Peyer's patch (tissue), 4 donors: ENCODE data around the gene SDR42E1.

ENCODE experiments used
- CTCF ChIP-seq, 6 experiments: fragments of 450-650 bp in 4 of 6; fragments of 200-600 bp in 2 of 6; sonication (generic) in 1 of 6; IDR thresholded peaks; one replicate each; pipeline ENCODE4 v1.5.1; 2017 to 2019; ENCODE audit warnings: antibody characterized with exemption in 6 of 6, mild to moderate bottlenecking in 3 of 6, moderate library complexity in 1 of 6
- POLR2A ChIP-seq, 2 donors: fragments of 450-650 bp; IDR thresholded peaks; one replicate each; pipeline ENCODE4 v1.5.1; 2017; ENCODE audit warnings: antibody characterized with exemption in 2 of 2, mild to moderate bottlenecking in 2 of 2, moderate library complexity in 2 of 2

- TF ChIP-seq POLR2A (IDR thresholded peaks at IDR 0.05), result no peak
- TF ChIP-seq CTCF (IDR thresholded peaks at IDR 0.05), result no peak
Measured at GRCh38 chr16:82049484-82049883, 38.2 kb upstream of the SDR42E1 start.
